HepG2 (cell line): ENCODE data around the gene MED28. TPM values are rescaled to one million over a fixed set of nuclear protein-coding genes. Genes with fewer than 3 reads are reported as not detected.

Source experiments
- ATAC-seq: fragments of 200-7000 bp; cut with Tn5 transposase; 3 replicates; pipeline ENCODE4 v1.9.1; 2020; ENCODE audit warnings: mild to moderate bottlenecking, moderate library complexity
- BruUV-seq: library from RNA; stranded (reverse); fragments of 400-500 nt; replicated peaks from 2 replicates; lab custom pipeline; 2021; lab: Mats Ljungman, UMichigan
- CTCF ChIA-PET: fragments of 300-600 bp; formaldehyde crosslinking; extraction: SDS; loops from one replicate; lab custom pipeline; 2021; ENCODE audit warnings: low total read pairs, inconsistent platforms, low intra/inter-chr PET ratio; lab: Yijun Ruan, JAX
- POLR2A ChIA-PET: fragments of 350-600 bp; sonication (Branson Sonifier 250); formaldehyde crosslinking; loops from one replicate; lab custom pipeline; 2020; ENCODE audit warnings: antibody characterized with exemption, inconsistent platforms; lab: Yijun Ruan, JAX
- DNase-seq: peaks from one replicate; pipeline ENCODE4 v3.0.0-alpha.2; 2015; ENCODE audit warnings: low spot score
- FAIRE-seq: peaks from 3 replicates; lab custom pipeline; 2011; peaks lifted over from hg19 to GRCh38; lab: Jason Lieb, UNC
- H2AFZ ChIP-seq: one replicate; pipeline ENCODE4 v1.6.1; 2011; ENCODE audit warnings: low read length, inconsistent platforms
- H3K27ac ChIP-seq: fragments of 300-600 bp; 3 replicates; pipeline ENCODE4 v1.8.0; 2011; ENCODE audit warnings: mixed run types, mild to moderate bottlenecking, mixed read lengths, low read length, inconsistent platforms; ENCODE audit not compliant: insufficient read depth; ENCODE audit errors: extremely low read length
- H3K27me3 ChIP-seq, 2 experiments: fragments of 200-600 bp in 1 of 2; 2 replicates in 1 of 2; 3 replicates in 1 of 2; pipeline versions ENCODE4 v1.6.0 to v1.8.0; 2011; ENCODE audit warnings: low read length in 2 of 2, mild to moderate bottlenecking in 2 of 2, moderate library complexity in 2 of 2, inconsistent platforms in 1 of 2; ENCODE audit not compliant: insufficient read depth in 2 of 2, control insufficient read depth in 1 of 2
- H3K36me3 ChIP-seq, 2 experiments: fragments of 200-600 bp in 1 of 2; replicated peaks in 1 of 2; 2 replicates in 1 of 2; 3 replicates in 1 of 2; pipeline versions ENCODE4 v1.5.1 to v1.8.0; 2011; ENCODE audit warnings: low read length in 2 of 2, inconsistent platforms in 1 of 2; ENCODE audit not compliant: insufficient read depth in 2 of 2, control insufficient read depth in 1 of 2
- H3K4me1 ChIP-seq: 2 replicates; pipeline ENCODE4 v1.5.1; 2012; ENCODE audit warnings: low read length, inconsistent platforms; ENCODE audit not compliant: insufficient read depth
- H3K4me2 ChIP-seq: 2 replicates; pipeline ENCODE4 v1.6.0; 2011; ENCODE audit warnings: low read depth, low read length, inconsistent platforms
- H3K4me3 ChIP-seq, 3 experiments: fragments of 200-600 bp in 1 of 3; sonication (generic), shearing (Covaris generic) in 1 of 3; replicated peaks in 1 of 3; 2 replicates each; pipeline ENCODE4 v1.5.1; 2011 to 2016; ENCODE audit warnings: low read length in 3 of 3, inconsistent platforms in 2 of 3, low read depth in 2 of 3, mild to moderate bottlenecking in 2 of 3, control low read depth in 1 of 3, mixed read lengths in 1 of 3; ENCODE audit not compliant: insufficient read depth in 1 of 3
- H3K79me2 ChIP-seq: one replicate; pipeline ENCODE4 v1.6.1; 2011; ENCODE audit warnings: low read length, inconsistent platforms; ENCODE audit not compliant: insufficient read depth
- H3K9ac ChIP-seq: 2 replicates; pipeline ENCODE4 v1.6.0; 2011; ENCODE audit warnings: mild to moderate bottlenecking, low read depth, low read length, inconsistent platforms; ENCODE audit not compliant: insufficient read depth
- H3K9me3 ChIP-seq: 2 replicates; pipeline ENCODE4 v1.5.1; 2012; ENCODE audit warnings: mild to moderate bottlenecking, low read length
- H4K20me1 ChIP-seq: 2 replicates; pipeline ENCODE4 v1.6.0; 2011; ENCODE audit warnings: inconsistent platforms, mild to moderate bottlenecking, low read length, moderate library complexity; ENCODE audit not compliant: insufficient read depth
- PRPF4 ChIP-seq: fragments of 200-400 bp; formaldehyde crosslinking; IDR thresholded peaks from 2 replicates; pipeline ENCODE4 v1.6.1; 2016; ENCODE audit warnings: low read length, low read depth; ENCODE audit not compliant: poor library complexity, severe bottlenecking
- SRF ChIP-seq: IDR thresholded peaks from 2 replicates; pipeline ENCODE4 v1.6.1; 2011; ENCODE audit warnings: mild to moderate bottlenecking, low read depth, low read length, moderate library complexity
- ZNF331 ChIP-seq: sonication (generic); formaldehyde crosslinking; IDR thresholded peaks from 2 replicates; pipeline ENCODE4 v1.4.0; 2020; ENCODE audit warnings: missing genetic modification reagents
- WGBS: methylation state at CpG from one replicate; pipeline ENCODE4 v1.1.6; 2017; ENCODE audit warnings: low lambda C conversion rate; 5-methylcytosine and 5-hydroxymethylcytosine counted together
- in situ Hi-C: cut with HindIII; loops from 2 replicates; pipeline ENCODE4 v1.10.0; 2017; ENCODE audit warnings: low pct_unique_long_range_greater_than_20kb; ENCODE audit not compliant: extremely low pct_ligation_motif_present
- intact Hi-C: fragments of 100-400 bp; cut with micrococcal nuclease; formaldehyde crosslinking; loops from one replicate; pipeline ENCODE4 v1.10.0; 2022; ENCODE audit not compliant: unreplicated experiment
- polyA plus RNA-seq, 8 experiments: library from polyadenylated mRNA; depleted of rRNA in 3 of 8; stranded (reverse) in 7 of 8; unstranded in 1 of 8; fragments of >200 nt; fragmentation: Illumina TruSeq in 4 of 8; extraction: Trizol in 4 of 8; gene quantifications; 2 replicates each; pipeline versions ENCODE4 v1.2.1 to v1.2.3, GENCODE V29; 2011 to 2016; ENCODE audit warnings: low read depth in 4 of 8, missing spikeins in 1 of 8, mixed read lengths in 1 of 8; ENCODE audit not compliant: insufficient read depth in 1 of 8
- total RNA-seq, 5 experiments: library from RNA; depleted of rRNA; stranded (reverse); fragments of >200 nt; fragmentation: Illumina TruSeq; extraction: Trizol; gene quantifications; 2 replicates each; pipeline ENCODE4 v1.2.3, GENCODE V29; 2016; ENCODE audit warnings: low read depth in 1 of 5
- TF ChIP-seq, protein P1 (sequence below): sonication (generic); formaldehyde crosslinking; IDR thresholded peaks from 2 replicates; pipeline ENCODE4 v1.5.1; 2020; ENCODE audit warnings: mild to moderate bottlenecking, missing genetic modification reagents, borderline replicate concordance

MED28 gene
- total and polyA plus RNA-seq, 2 of the 13 experiments (the other 11 are each of a cell fraction or from before 2014, with no cell fraction given): 41.3 to 65.7 TPM

DNA sequence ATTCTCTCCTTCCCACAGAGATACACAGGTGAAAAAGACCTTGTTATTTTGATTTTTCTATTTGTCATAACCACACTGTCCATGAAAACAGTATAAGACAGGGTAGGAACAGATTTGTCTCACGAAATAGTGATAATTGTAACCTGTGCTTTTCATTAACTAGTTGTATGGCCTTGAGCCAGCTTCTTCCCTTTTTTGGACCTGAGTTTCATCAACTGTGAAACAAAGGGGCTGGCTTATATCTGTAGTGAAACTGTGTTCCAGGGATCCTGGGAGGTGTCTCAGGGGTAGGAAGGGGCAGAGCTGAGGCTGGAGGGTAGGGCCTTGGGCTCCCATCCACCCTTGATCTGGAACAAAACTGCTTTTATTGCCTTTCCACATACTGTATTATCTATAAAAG is 50.9 kb downstream of the MED28 start:
- no peak for DNase-seq
- Histone ChIP-seq H3K9me3 (no peaks in the 10 kb centered on the region), H3K4me1 (peaks cover 17% of the 10 kb centered on the region), H3K36me3 (no peaks in the 10 kb centered on the region), H3K27ac (no peak overlapping the region), H4K20me1 (no peaks in the 10 kb centered on the region), H3K9ac (no peak overlapping the region), H2AFZ (no peak overlapping the region), H3K27me3 (no peaks in the 10 kb centered on the region; a peak in 1 of 5 replicates), H3K4me3 (no peak overlapping the region)
- no TSS peak for BruUV-seq
- 0% methylated on average over 1 of the region's 1 CpG for WGBS
- peak; percentile 30 for ATAC-seq
- CTCF ChIA-PET: no interaction called here
- in situ Hi-C loops: no loop called here
- POLR2A ChIA-PET: interaction anchor here (0.7 kb wide), 1 partner anchor 894 kb away, joined by 3 read pairs; no protein-coding TSS in a partner anchor
- no peak for FAIRE-seq
- TF ChIP-seq PRPF4 (no peak), SRF (peak; percentile 58; the same call in 1 of the 2 replicates)
- TF ChIP-seq, all 625 proteins: peak for 1
- no peaks in the 10 kb centered on the region for H3K79me2 ChIP-seq
- H3K4me2 ChIP-seq: peak overlapping the region; percentile 23
- intact Hi-C loops: no loop called here

- DNase-seq (no peak), FAIRE-seq (no peak), ATAC-seq (peak; percentile 75)
- Histone ChIP-seq H3K27ac (no peak overlapping the region), H2AFZ (no peak overlapping the region), H3K9me3 (no peaks in the 10 kb centered on the region), H4K20me1 (no peaks in the 10 kb centered on the region), H3K4me3 (no peak overlapping the region), H3K4me2 (peak overlapping the region; percentile 23; the same call in 1 of the 2 replicates), H3K27me3 (no peaks in the 10 kb centered on the region; a peak in 1 of 5 replicates), H3K79me2 (no peaks in the 10 kb centered on the region), H3K4me1 (peaks cover 17% of the 10 kb centered on the region), H3K36me3 (no peaks in the 10 kb centered on the region), H3K9ac (no peak overlapping the region)
- ChIA-PET CTCF (no interaction called here), POLR2A (interaction anchor here (0.7 kb wide), 1 partner anchor 894 kb away, joined by 3 read pairs; no protein-coding TSS in a partner anchor)
- BruUV-seq: no TSS peak
- TF ChIP-seq, protein P1, sequence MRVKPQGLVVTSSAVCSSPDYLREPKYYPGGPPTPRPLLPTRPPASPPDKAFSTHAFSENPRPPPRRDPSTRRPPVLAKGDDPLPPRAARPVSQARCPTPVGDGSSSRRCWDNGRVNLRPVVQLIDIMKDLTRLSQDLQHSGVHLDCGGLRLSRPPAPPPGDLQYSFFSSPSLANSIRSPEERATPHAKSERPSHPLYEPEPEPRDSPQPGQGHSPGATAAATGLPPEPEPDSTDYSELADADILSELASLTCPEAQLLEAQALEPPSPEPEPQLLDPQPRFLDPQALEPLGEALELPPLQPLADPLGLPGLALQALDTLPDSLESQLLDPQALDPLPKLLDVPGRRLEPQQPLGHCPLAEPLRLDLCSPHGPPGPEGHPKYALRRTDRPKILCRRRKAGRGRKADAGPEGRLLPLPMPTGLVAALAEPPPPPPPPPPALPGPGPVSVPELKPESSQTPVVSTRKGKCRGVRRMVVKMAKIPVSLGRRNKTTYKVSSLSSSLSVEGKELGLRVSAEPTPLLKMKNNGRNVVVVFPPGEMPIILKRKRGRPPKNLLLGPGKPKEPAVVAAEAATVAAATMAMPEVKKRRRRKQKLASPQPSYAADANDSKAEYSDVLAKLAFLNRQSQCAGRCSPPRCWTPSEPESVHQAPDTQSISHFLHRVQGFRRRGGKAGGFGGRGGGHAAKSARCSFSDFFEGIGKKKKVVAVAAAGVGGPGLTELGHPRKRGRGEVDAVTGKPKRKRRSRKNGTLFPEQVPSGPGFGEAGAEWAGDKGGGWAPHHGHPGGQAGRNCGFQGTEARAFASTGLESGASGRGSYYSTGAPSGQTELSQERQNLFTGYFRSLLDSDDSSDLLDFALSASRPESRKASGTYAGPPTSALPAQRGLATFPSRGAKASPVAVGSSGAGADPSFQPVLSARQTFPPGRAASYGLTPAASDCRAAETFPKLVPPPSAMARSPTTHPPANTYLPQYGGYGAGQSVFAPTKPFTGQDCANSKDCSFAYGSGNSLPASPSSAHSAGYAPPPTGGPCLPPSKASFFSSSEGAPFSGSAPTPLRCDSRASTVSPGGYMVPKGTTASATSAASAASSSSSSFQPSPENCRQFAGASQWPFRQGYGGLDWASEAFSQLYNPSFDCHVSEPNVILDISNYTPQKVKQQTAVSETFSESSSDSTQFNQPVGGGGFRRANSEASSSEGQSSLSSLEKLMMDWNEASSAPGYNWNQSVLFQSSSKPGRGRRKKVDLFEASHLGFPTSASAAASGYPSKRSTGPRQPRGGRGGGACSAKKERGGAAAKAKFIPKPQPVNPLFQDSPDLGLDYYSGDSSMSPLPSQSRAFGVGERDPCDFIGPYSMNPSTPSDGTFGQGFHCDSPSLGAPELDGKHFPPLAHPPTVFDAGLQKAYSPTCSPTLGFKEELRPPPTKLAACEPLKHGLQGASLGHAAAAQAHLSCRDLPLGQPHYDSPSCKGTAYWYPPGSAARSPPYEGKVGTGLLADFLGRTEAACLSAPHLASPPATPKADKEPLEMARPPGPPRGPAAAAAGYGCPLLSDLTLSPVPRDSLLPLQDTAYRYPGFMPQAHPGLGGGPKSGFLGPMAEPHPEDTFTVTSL (CRISPR knock-in tag): no peak
- peak; percentile 49; the same call in 1 of the 2 replicates for TF ChIP-seq ZNF331 (CRISPR knock-in tag)
- in situ Hi-C loops: no loop called here
- 0% methylated on average over 3 of the region's 3 CpGs for WGBS
- intact Hi-C loops: no loop called here
Measured at GRCh38 chr4:17665852-17666251, 51.4 kb downstream of the MED28 start.
